ENCODE results near the gene SLC16A14.

Gene SLC16A14

DNA sequence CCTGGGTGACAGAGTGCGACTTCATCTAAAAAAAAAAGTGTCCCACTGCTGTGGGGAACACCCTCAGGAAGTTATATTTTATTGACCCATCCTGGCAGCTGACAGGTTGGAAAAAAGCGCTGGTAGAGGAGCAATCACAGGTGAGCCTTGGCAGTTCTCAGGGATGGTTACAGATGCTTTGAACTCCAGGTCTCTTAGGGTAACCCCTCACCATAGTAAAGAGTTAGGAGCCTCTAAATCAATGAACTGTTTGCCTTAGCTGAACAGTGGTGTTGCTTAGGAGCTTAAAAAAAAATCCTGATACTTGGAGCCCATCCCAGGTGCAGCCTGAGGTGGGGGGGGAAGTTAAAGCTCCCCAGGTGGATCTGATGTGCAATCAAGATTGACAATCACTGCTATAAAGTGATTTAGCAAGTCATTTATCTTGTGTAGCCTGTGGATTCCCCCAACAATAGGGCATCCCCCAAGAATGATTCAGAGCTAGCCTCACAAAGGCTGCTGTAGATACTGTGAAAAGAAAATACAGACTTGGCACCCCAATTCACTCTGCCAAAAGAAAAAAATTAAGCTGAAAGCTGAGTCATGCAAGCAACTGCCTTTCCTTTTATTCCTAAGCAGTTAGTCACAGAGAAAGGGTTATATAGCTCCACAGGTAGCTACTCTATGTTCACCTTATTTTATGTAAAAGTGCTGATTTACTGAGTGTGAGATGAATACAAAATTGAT, 14.8 kb downstream of the SLC16A14 start:
- Histone ChIP-seq H3K4me2 (ENCODE audit: low read depth, low read length, poor library complexity, severe bottlenecking) (no peak overlapping the region), H3K9ac (ENCODE audit: low read length) (no peak overlapping the region), H3K9me2 (replicated peaks; ENCODE audit: insufficient read depth, low read length) (no peaks in the 10 kb centered on the region), H3K79me2 (ENCODE audit: insufficient read depth, low read length) (no peaks in the 10 kb centered on the region), H4K20me1 (ENCODE audit: low read depth, low read length) (no peaks in the 10 kb centered on the region), H3K9me3 (ENCODE audit: insufficient read depth, low read length) (no peaks in the 10 kb centered on the region), H3K27me3 (ENCODE audit: low read length) (no peaks in the 10 kb centered on the region), H3K36me3 (ENCODE audit: low read length) (no peaks in the 10 kb centered on the region), H2AFZ (ENCODE audit: low read depth, low read length, severe bottlenecking) (no peak overlapping the region), H3K4me3 (ENCODE audit: insufficient read depth, low read length, poor library complexity, severe bottlenecking) (no peak overlapping the region), H3F3A (ENCODE audit: insufficient read depth) (no peaks in the 10 kb centered on the region), H3K27ac (ENCODE audit: low read depth, low read length) (no peak overlapping the region)
- TF ChIP-seq, protein P1, sequence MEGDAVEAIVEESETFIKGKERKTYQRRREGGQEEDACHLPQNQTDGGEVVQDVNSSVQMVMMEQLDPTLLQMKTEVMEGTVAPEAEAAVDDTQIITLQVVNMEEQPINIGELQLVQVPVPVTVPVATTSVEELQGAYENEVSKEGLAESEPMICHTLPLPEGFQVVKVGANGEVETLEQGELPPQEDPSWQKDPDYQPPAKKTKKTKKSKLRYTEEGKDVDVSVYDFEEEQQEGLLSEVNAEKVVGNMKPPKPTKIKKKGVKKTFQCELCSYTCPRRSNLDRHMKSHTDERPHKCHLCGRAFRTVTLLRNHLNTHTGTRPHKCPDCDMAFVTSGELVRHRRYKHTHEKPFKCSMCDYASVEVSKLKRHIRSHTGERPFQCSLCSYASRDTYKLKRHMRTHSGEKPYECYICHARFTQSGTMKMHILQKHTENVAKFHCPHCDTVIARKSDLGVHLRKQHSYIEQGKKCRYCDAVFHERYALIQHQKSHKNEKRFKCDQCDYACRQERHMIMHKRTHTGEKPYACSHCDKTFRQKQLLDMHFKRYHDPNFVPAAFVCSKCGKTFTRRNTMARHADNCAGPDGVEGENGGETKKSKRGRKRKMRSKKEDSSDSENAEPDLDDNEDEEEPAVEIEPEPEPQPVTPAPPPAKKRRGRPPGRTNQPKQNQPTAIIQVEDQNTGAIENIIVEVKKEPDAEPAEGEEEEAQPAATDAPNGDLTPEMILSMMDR (IDR thresholded peaks at IDR 0.05; ENCODE audit: insufficient read depth, low read length, poor library complexity, severe bottlenecking) = no peak
- no peak for TF ChIP-seq EZH2phosphoT487 (conservative IDR thresholded peaks at IDR 0.05; ENCODE audit: low read length)

DNA sequence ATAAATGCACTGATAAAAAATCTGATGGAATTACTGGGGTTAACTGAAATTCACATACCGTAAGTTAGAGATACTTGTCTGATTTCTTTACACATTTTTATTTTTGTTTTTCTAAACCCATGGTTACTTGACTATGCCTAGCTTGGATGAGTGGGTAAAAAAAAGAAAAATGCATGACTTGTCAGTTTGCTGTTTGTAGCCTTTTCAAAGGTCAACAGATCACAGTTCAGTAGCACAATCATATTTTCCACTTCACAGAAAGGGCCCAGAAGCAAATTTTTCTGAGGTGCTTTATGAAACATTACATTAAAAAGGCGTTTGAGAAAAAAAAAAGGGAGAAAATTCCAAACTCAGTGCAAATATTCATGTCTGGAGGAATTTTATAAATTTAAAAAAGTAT, 16.4 kb downstream of the SLC16A14 start:
- H3F3A ChIP-seq (ENCODE audit: insufficient read depth) = no peaks in the 10 kb centered on the region
- H3K36me3 ChIP-seq (ENCODE audit: low read length) = no peaks in the 10 kb centered on the region
- no peak overlapping the region for H3K4me3 ChIP-seq (ENCODE audit: insufficient read depth, low read length, poor library complexity, severe bottlenecking)
- H3K9me2 ChIP-seq (replicated peaks; ENCODE audit: insufficient read depth, low read length) = no peaks in the 10 kb centered on the region
- H3K9me3 ChIP-seq (ENCODE audit: insufficient read depth, low read length) = no peaks in the 10 kb centered on the region
- no peaks in the 10 kb centered on the region for H3K27me3 ChIP-seq (ENCODE audit: low read length)
- no peak overlapping the region for H2AFZ ChIP-seq (ENCODE audit: low read depth, low read length, severe bottlenecking)
- no peak overlapping the region for H3K9ac ChIP-seq (ENCODE audit: low read length)
- TF ChIP-seq EZH2phosphoT487 (conservative IDR thresholded peaks at IDR 0.05; ENCODE audit: low read length) = no peak
- TF ChIP-seq, protein P1 (IDR thresholded peaks at IDR 0.05; ENCODE audit: insufficient read depth, low read length, poor library complexity, severe bottlenecking) = no peak
- H3K4me2 ChIP-seq (ENCODE audit: low read depth, low read length, poor library complexity, severe bottlenecking) = no peak overlapping the region
- no peaks in the 10 kb centered on the region for H4K20me1 ChIP-seq (ENCODE audit: low read depth, low read length)
- no peak overlapping the region for H3K27ac ChIP-seq (ENCODE audit: low read depth, low read length)
- H3K79me2 ChIP-seq (ENCODE audit: insufficient read depth, low read length) = no peaks in the 10 kb centered on the region

DNA sequence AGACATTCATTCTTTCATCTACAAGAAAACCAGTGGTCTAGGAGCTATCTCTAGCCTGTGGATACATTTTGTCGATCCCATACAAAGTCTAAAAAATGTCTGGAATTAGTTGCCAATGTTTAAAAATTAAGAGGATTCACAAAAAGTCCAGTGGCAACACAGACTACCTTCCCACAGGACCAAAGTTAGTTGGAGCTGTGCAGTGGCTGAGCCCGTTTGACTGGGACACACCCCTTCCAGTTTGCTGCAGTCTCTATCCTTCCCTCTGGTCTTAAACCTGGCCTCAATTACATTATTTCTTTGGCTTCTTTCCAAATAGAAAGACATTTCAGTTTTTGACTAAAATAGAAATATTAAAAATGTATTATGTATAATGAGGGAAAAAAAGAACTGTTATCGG, 18.6 kb downstream of the SLC16A14 start:
- Histone ChIP-seq H3K4me3 (ENCODE audit: insufficient read depth, low read length, poor library complexity, severe bottlenecking) (no peak overlapping the region), H3K27ac (ENCODE audit: low read depth, low read length) (no peak overlapping the region), H3K27me3 (ENCODE audit: low read length) (no peaks in the 10 kb centered on the region), H3K4me2 (ENCODE audit: low read depth, low read length, poor library complexity, severe bottlenecking) (no peak overlapping the region), H4K20me1 (ENCODE audit: low read depth, low read length) (no peaks in the 10 kb centered on the region), H3K36me3 (ENCODE audit: low read length) (no peaks in the 10 kb centered on the region), H2AFZ (ENCODE audit: low read depth, low read length, severe bottlenecking) (no peak overlapping the region), H3F3A (ENCODE audit: insufficient read depth) (no peaks in the 10 kb centered on the region), H3K9me2 (replicated peaks; ENCODE audit: insufficient read depth, low read length) (no peaks in the 10 kb centered on the region), H3K9ac (ENCODE audit: low read length) (no peak overlapping the region), H3K79me2 (ENCODE audit: insufficient read depth, low read length) (no peaks in the 10 kb centered on the region), H3K9me3 (ENCODE audit: insufficient read depth, low read length) (no peaks in the 10 kb centered on the region)
- TF ChIP-seq, protein P1 (IDR thresholded peaks at IDR 0.05; ENCODE audit: insufficient read depth, low read length, poor library complexity, severe bottlenecking) = no peak
- no peak for TF ChIP-seq EZH2phosphoT487 (conservative IDR thresholded peaks at IDR 0.05; ENCODE audit: low read length)
